Thoracic aorta (tissue), 2 donors: Measurements from ENCODE around the gene GPR31. TPM values are rescaled to one million over a fixed set of nuclear protein-coding genes. Genes with fewer than 3 reads are reported as not detected.

Source experiments
- ATAC-seq: fragments of 150-250 bp; one replicate; pipeline ENCODE4 v1.8.0; 2017; ENCODE audit warnings: low read depth; ENCODE audit not compliant: insufficient number of reproducible peaks, low FRiP score
- DNase-seq: peaks from one replicate; pipeline ENCODE4 v3.0.0-alpha.2; 2020; ENCODE audit warnings: low spot score
- H3K27ac ChIP-seq, 2 donors: fragments of 200-600 bp; sonication (generic); 1 replicate in 1 of 2; 2 replicates in 1 of 2; pipeline ENCODE4 v1.5.1; 2016; ENCODE audit warnings: mild to moderate bottlenecking in 2 of 2, moderate library complexity in 2 of 2
- H3K27me3 ChIP-seq: fragments of 200-600 bp; sonication (generic); replicated peaks from 2 replicates; pipeline ENCODE4 v1.6.0; 2016; ENCODE audit warnings: mild to moderate bottlenecking; ENCODE audit not compliant: insufficient read depth
- H3K36me3 ChIP-seq: fragments of 200-600 bp; sonication (generic); one replicate; pipeline ENCODE4 v1.5.1; 2016
- H3K4me1 ChIP-seq, 2 donors: fragments of 200-600 bp; sonication (generic); 1 replicate in 1 of 2; 2 replicates in 1 of 2; pipeline versions ENCODE4 v1.5.1 to v1.6.0; 2016; ENCODE audit warnings: low read depth in 2 of 2, mild to moderate bottlenecking in 1 of 2; ENCODE audit not compliant: control insufficient read depth in 1 of 2
- H3K4me3 ChIP-seq: fragments of 200-600 bp; sonication (generic); 2 replicates; pipeline ENCODE4 v1.5.1; 2016; ENCODE audit warnings: mild to moderate bottlenecking
- H3K9me3 ChIP-seq: fragments of 200-600 bp; sonication (generic); 2 replicates; pipeline ENCODE4 v1.5.1; 2016
- CTCF ChIP-seq: fragments of 200-600 bp; sonication (generic); IDR thresholded peaks from one replicate; pipeline ENCODE4 v1.5.1; 2019; ENCODE audit warnings: antibody characterized with exemption
- total RNA-seq, 2 donors: library from RNA; depleted of rRNA; stranded (reverse); fragments of >200 nt; gene quantifications; one replicate each; pipeline versions ENCODE4 v1.1.0 to v1.2.3, GENCODE V29; 2016

GPR31 gene
- total RNA-seq, 2 donors from 2014 or later: not detected

DNA sequence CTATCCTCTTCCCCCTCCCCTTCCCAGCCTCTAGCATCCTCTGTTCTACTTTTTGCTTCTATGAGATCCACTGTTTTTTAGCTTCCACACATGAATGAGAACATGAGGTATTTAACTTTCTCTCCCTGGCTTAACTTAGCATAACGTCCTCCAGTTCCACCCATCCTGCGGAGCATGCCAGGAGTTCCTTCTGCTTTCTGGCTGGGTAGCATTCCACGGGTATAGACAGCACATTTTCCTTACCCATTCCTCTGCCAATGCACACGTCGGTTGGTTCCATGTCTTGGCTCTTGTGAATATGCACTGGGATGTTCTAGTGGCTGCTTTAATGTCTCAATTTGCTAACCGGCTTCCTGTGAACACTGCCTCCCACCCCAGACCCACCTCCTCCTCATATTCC, 48.1 kb downstream of the GPR31 start:
- H3K36me3 ChIP-seq: no peaks in the 10 kb centered on the region
- H3K4me1 ChIP-seq: no peaks in the 10 kb centered on the region
- ATAC-seq: no peak
- no peak overlapping the region for H3K27ac ChIP-seq
- H3K9me3 ChIP-seq: no peaks in the 10 kb centered on the region
- no peaks in the 10 kb centered on the region for H3K27me3 ChIP-seq
- H3K4me3 ChIP-seq: no peak overlapping the region
- no peak for TF ChIP-seq CTCF
- DNase-seq: no peak

GRCh38 chr6:167108278-167108677, 49.5 kb downstream of the GPR31 start:
- no peak for TF ChIP-seq CTCF
- H3K9me3 ChIP-seq: no peaks in the 10 kb centered on the region
- no peak overlapping the region for H3K27ac ChIP-seq
- H3K36me3 ChIP-seq: no peaks in the 10 kb centered on the region
- no peaks in the 10 kb centered on the region for H3K4me1 ChIP-seq
- ATAC-seq (no peak), DNase-seq (no peak)
- H3K27me3 ChIP-seq: no peaks in the 10 kb centered on the region
- no peak overlapping the region for H3K4me3 ChIP-seq

- H3K27ac ChIP-seq: no peak overlapping the region
- DNase-seq (no peak), ATAC-seq (no peak)
- no peaks in the 10 kb centered on the region for H3K36me3 ChIP-seq
- no peaks in the 10 kb centered on the region for H3K4me1 ChIP-seq
- H3K4me3 ChIP-seq: no peak overlapping the region
- H3K9me3 ChIP-seq: no peaks in the 10 kb centered on the region
- no peaks in the 10 kb centered on the region for H3K27me3 ChIP-seq
- TF ChIP-seq CTCF: no peak
These were observed 50.0 kb downstream of the GPR31 start for GRCh38 chr6:167107787-167108186.

DNA sequence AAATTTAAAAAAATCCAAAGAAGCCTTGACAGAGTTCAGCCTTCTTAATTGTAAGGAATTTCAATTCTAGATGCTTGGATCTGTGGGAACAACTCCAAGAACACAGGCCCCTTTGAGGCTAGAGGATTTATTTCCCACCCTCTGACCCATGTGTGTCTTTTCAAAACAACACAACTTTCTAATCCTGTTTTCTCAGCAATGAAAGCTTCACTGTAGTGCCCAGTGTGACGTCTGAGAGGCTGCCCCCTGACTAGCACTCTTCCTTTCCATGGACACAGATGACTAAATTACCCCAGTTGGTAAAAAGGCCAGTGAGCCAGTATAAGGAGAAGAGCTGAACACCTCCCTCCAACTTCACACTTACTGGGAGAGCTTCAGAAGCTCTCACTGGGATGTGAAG, 51.4 kb downstream of the GPR31 start:
- Histone ChIP-seq H3K27ac (no peak overlapping the region), H3K9me3 (no peaks in the 10 kb centered on the region), H3K36me3 (no peaks in the 10 kb centered on the region), H3K27me3 (no peaks in the 10 kb centered on the region), H3K4me3 (no peak overlapping the region), H3K4me1 (no peaks in the 10 kb centered on the region)
- no peak for TF ChIP-seq CTCF
- ATAC-seq (no peak), DNase-seq (no peak)

Other genes starting within 250 kb of the GPR31 start
- gene RNASET2, start 201.4 kb downstream of the GPR31 start, total RNA-seq: 10 to 100 TPM; 73.9 to 82.7 TPM
- gene CEP43, start 158.6 kb downstream of the GPR31 start, total RNA-seq: 1 to 10 TPM; 7.7 to 8.5 TPM
- gene CCR6, start 34.9 kb downstream of the GPR31 start, total RNA-seq: not detected
- not detected for gene UNC93A, start 133.3 kb upstream of the GPR31 start, total RNA-seq
- not detected for gene TTLL2, start 167.1 kb upstream of the GPR31 start, total RNA-seq